ENCODE data around the gene COPS4.

- TF ChIP-seq CTCF (IDR thresholded peaks at IDR 0.05 in 4 of 5, conservative IDR thresholded peaks at IDR 0.05 in 1 of 5) (no peak), POLR2A (IDR thresholded peaks at IDR 0.05) (no peak)
These were observed 73.3 kb downstream of the COPS4 start for GRCh38 chr4:83108101-83108861.
